ENCODE data around the gene HMGCL. TPM values are rescaled to one million over a fixed set of nuclear protein-coding genes. Genes with fewer than 3 reads are reported as not detected.

Gene HMGCL
- total RNA-seq, 2 donors from 2014 or later = 66.2 to 110 TPM

- H3K27ac ChIP-seq = no peak overlapping the region
- H3K9ac ChIP-seq (ENCODE audit: low read depth in 2 of 2, low read length in 2 of 2) = no peak overlapping the region
Measured at GRCh38 chr1:23823767-23824166, 1.5 kb downstream of the HMGCL start.

GRCh38 chr1:23817633-23818032, 7.6 kb downstream of the HMGCL start:
- H3K36me3 ChIP-seq = peaks cover 11% of the 10 kb centered on the region

More at GRCh38 chr1:23823767-23824166, 1.5 kb downstream of the HMGCL start:
- intact Hi-C loops (cut with DNase I) = no loop called here
- H3K9me3 ChIP-seq = no peaks in the 10 kb centered on the region
- H3K36me3 ChIP-seq = no peaks in the 10 kb centered on the region
- no peaks in the 10 kb centered on the region for H3K27me3 ChIP-seq
- no peaks in the 10 kb centered on the region for H3K4me1 ChIP-seq
- DNase-seq = no peak
- no peak for TF ChIP-seq CTCF (IDR thresholded peaks at IDR 0.05)
- no peak overlapping the region for H3K4me3 ChIP-seq

GRCh38 chr1:23816906-23817305, 8.3 kb downstream of the HMGCL start:
- Histone ChIP-seq H3K4me1 (no peaks in the 10 kb centered on the region), H3K27ac (no peak overlapping the region), H3K36me3 (peaks cover 11% of the 10 kb centered on the region), H3K9me3 (no peaks in the 10 kb centered on the region), H3K4me3 (no peak overlapping the region), H3K27me3 (no peaks in the 10 kb centered on the region), H3K9ac (ENCODE audit: low read depth in 2 of 2, low read length in 2 of 2) (no peak overlapping the region)
- no peak for DNase-seq
- intact Hi-C loops (cut with DNase I) = no loop called here
- no peak for TF ChIP-seq CTCF (IDR thresholded peaks at IDR 0.05)

More at GRCh38 chr1:23817633-23818032, 7.6 kb downstream of the HMGCL start:
- TF ChIP-seq CTCF (IDR thresholded peaks at IDR 0.05) = no peak
- no peaks in the 10 kb centered on the region for H3K27me3 ChIP-seq
- no peak for DNase-seq
- no peak overlapping the region for H3K27ac ChIP-seq
- no peak overlapping the region for H3K9ac ChIP-seq (ENCODE audit: low read depth in 2 of 2, low read length in 2 of 2)
- no peaks in the 10 kb centered on the region for H3K9me3 ChIP-seq
- no peaks in the 10 kb centered on the region for H3K4me1 ChIP-seq
- intact Hi-C loops (cut with DNase I) = no loop called here
- H3K4me3 ChIP-seq = no peak overlapping the region

- Histone ChIP-seq H3K9me3 (no peaks in the 10 kb centered on the region), H3K36me3 (peaks cover 11% of the 10 kb centered on the region), H3K9ac (ENCODE audit: low read depth in 2 of 2, low read length in 2 of 2) (no peak overlapping the region), H3K27ac (no peak overlapping the region), H3K4me3 (no peak overlapping the region), H3K4me1 (no peaks in the 10 kb centered on the region), H3K27me3 (no peaks in the 10 kb centered on the region)
- intact Hi-C loops (cut with DNase I) = no loop called here
- no peak for DNase-seq
- no peak for TF ChIP-seq CTCF (IDR thresholded peaks at IDR 0.05)
Measured at GRCh38 chr1:23816361-23816760, 8.9 kb downstream of the HMGCL start.

GRCh38 chr1:23814016-23814415, 11.2 kb downstream of the HMGCL start:
- Histone ChIP-seq H3K27me3 (no peaks in the 10 kb centered on the region), H3K27ac (no peak overlapping the region), H3K4me1 (no peaks in the 10 kb centered on the region), H3K9ac (ENCODE audit: low read depth in 2 of 2, low read length in 2 of 2) (no peak overlapping the region), H3K4me3 (no peak overlapping the region), H3K9me3 (no peaks in the 10 kb centered on the region), H3K36me3 (peaks cover 11% of the 10 kb centered on the region)
- TF ChIP-seq CTCF (IDR thresholded peaks at IDR 0.05) = no peak
- no peak for DNase-seq
- intact Hi-C loops (cut with DNase I) = loop anchor here (5.0 kb wide), 2 partner anchors 53 to 103 kb away; partner anchors contain the start of gene FUCA1

All from colonic mucosa (tissue), 4 donors.